Smooth muscle cell (in vitro differentiated cells): ENCODE measurements around the gene SF3A2. TPM values are rescaled to one million over a fixed set of nuclear protein-coding genes. Genes with fewer than 3 reads are reported as not detected.
"Not testable (repeated sequence)": the region's sequence is repeated elsewhere in the genome, so short reads cannot be mapped to it uniquely, and the experiment has no call there.

Source experiments
- DNase-seq: peaks from one replicate; lab custom pipeline; 2025; ENCODE audit not compliant: unreplicated experiment; lab: John Stamatoyannopoulos, UW
- H2AFZ ChIP-seq: fragments of 200-600 bp; sonication (generic); 2 replicates; pipeline ENCODE4 v1.6.0; 2016; ENCODE audit warnings: antibody characterized with exemption, low read depth, mild to moderate bottlenecking
- H3F3A ChIP-seq: fragments of 200-600 bp; sonication (generic); 2 replicates; pipeline ENCODE4 v1.6.0; 2017; ENCODE audit warnings: antibody characterized with exemption, low read depth
- H3K27ac ChIP-seq: fragments of 200-600 bp; sonication (generic); 2 replicates; pipeline ENCODE4 v1.5.1; 2016; ENCODE audit warnings: low read depth, mild to moderate bottlenecking
- H3K27me3 ChIP-seq: fragments of 200-600 bp; sonication (generic); 2 replicates; pipeline ENCODE4 v1.6.1; 2016; ENCODE audit warnings: low read depth, mild to moderate bottlenecking
- H3K36me3 ChIP-seq: fragments of 200-600 bp; sonication (generic); 2 replicates; pipeline ENCODE4 v1.5.1; 2016; ENCODE audit warnings: low read depth
- H3K4me1 ChIP-seq: fragments of 200-600 bp; sonication (generic); 2 replicates; pipeline ENCODE4 v1.5.1; 2016; ENCODE audit warnings: low read depth
- H3K4me2 ChIP-seq: fragments of 200-600 bp; sonication (generic); 2 replicates; pipeline ENCODE4 v1.6.0; 2016; ENCODE audit warnings: mild to moderate bottlenecking
- H3K4me3 ChIP-seq: fragments of 200-600 bp; sonication (generic); 2 replicates; pipeline ENCODE4 v1.5.1; 2016; ENCODE audit warnings: mild to moderate bottlenecking
- H3K79me2 ChIP-seq: fragments of 200-600 bp; sonication (generic); 2 replicates; pipeline ENCODE4 v1.6.0; 2016; ENCODE audit warnings: low read depth, mild to moderate bottlenecking
- H3K9ac ChIP-seq: fragments of 200-600 bp; sonication (generic); 2 replicates; pipeline ENCODE4 v1.6.0; 2016; ENCODE audit warnings: low read depth
- H3K9me3 ChIP-seq: fragments of 200-600 bp; sonication (generic); replicated peaks from 2 replicates; pipeline ENCODE4 v1.5.1; 2016; ENCODE audit warnings: low read depth
- H4K20me1 ChIP-seq: fragments of 200-600 bp; sonication (generic); 2 replicates; pipeline ENCODE4 v1.6.0; 2016; ENCODE audit warnings: low read depth
- CTCF ChIP-seq: fragments of 200-600 bp; sonication (generic); IDR thresholded peaks from 2 replicates; pipeline ENCODE4 v1.5.1; 2017; ENCODE audit warnings: borderline replicate concordance, mild to moderate bottlenecking, antibody characterized with exemption; ENCODE audit not compliant: insufficient read depth, poor library complexity, severe bottlenecking
- whole genome bisulfite sequencing: methylation state at CpG from one replicate; pipeline ENCODE4 v1.1.7; 2016; ENCODE audit warnings: low lambda C conversion rate; 5-methylcytosine and 5-hydroxymethylcytosine counted together
- polyA plus RNA-seq: library from polyadenylated mRNA; unstranded; fragments of >200 nt; fragmentation: Nextera tagmentation; extraction: Ambion mirVana; gene quantifications from 2 replicates; pipeline ENCODE4 v1.2.1, GENCODE V29; 2016
- total RNA-seq: library from RNA; depleted of rRNA; stranded (reverse); fragments of >200 nt; gene quantifications from 2 replicates; pipeline ENCODE4 v1.2.3, GENCODE V29; 2014

Gene SF3A2
- total and polyA plus RNA-seq, 2 experiments from 2014 or later: 28.5 to 63.0 TPM

- WGBS: 98% methylated on average over 15 of the region's 15 CpGs
- H3K9ac ChIP-seq: no peak overlapping the region
- no peaks in the 10 kb centered on the region for H3F3A ChIP-seq
- H4K20me1 ChIP-seq: peaks cover 51% of the 10 kb centered on the region
- H3K27me3 ChIP-seq: no peaks in the 10 kb centered on the region
- H3K4me3 ChIP-seq: no peak overlapping the region
- no peaks in the 10 kb centered on the region for H3K4me1 ChIP-seq
- H3K27ac ChIP-seq: no peak overlapping the region
- no peak for TF ChIP-seq CTCF
- H3K79me2 ChIP-seq: no peaks in the 10 kb centered on the region
- H3K4me2 ChIP-seq: no peak overlapping the region
- DNase-seq: no peak
- no peak overlapping the region for H2AFZ ChIP-seq
- no peaks in the 10 kb centered on the region for H3K9me3 ChIP-seq
- no peaks in the 10 kb centered on the region for H3K36me3 ChIP-seq
Observed at GRCh38 chr19:2197270-2197669, 39.4 kb upstream of the SF3A2 start.

GRCh38 chr19:2198317-2198716, 38.3 kb upstream of the SF3A2 start:
- no peak for TF ChIP-seq CTCF
- DNase-seq: no peak
- Histone ChIP-seq H3K4me2 (no peak overlapping the region), H3F3A (no peaks in the 10 kb centered on the region), H3K4me1 (no peaks in the 10 kb centered on the region), H3K9ac (no peak overlapping the region), H3K27ac (no peak overlapping the region), H3K9me3 (no peaks in the 10 kb centered on the region), H2AFZ (no peak overlapping the region), H3K4me3 (no peak overlapping the region), H3K27me3 (no peaks in the 10 kb centered on the region), H4K20me1 (peaks cover 56% of the 10 kb centered on the region), H3K36me3 (no peaks in the 10 kb centered on the region), H3K79me2 (no peaks in the 10 kb centered on the region)
- 92% methylated on average over 22 of the region's 22 CpGs for WGBS

- H3F3A ChIP-seq: no peaks in the 10 kb centered on the region
- H4K20me1 ChIP-seq: peaks cover 56% of the 10 kb centered on the region
- no peak for DNase-seq
- H3K27ac ChIP-seq: no peak overlapping the region
- H3K27me3 ChIP-seq: no peaks in the 10 kb centered on the region
- H3K4me1 ChIP-seq: no peaks in the 10 kb centered on the region
- H3K9ac ChIP-seq: no peak overlapping the region
- H3K36me3 ChIP-seq: no peaks in the 10 kb centered on the region
- H3K4me3 ChIP-seq: no peak overlapping the region
- 81% methylated on average over 17 of the region's 18 CpGs for WGBS
- no peaks in the 10 kb centered on the region for H3K9me3 ChIP-seq
- peak; percentile 22 for TF ChIP-seq CTCF
- H3K4me2 ChIP-seq: no peak overlapping the region
- no peaks in the 10 kb centered on the region for H3K79me2 ChIP-seq
- no peak overlapping the region for H2AFZ ChIP-seq
Observed at GRCh38 chr19:2199215-2199614, 37.4 kb upstream of the SF3A2 start.

- Histone ChIP-seq H3K9me3 (no peaks in the 10 kb centered on the region), H4K20me1 (peaks cover 57% of the 10 kb centered on the region), H3K4me1 (no peaks in the 10 kb centered on the region), H3K79me2 (no peaks in the 10 kb centered on the region), H2AFZ (no peak overlapping the region), H3K4me2 (no peak overlapping the region), H3K27ac (no peak overlapping the region), H3K27me3 (no peaks in the 10 kb centered on the region), H3F3A (no peaks in the 10 kb centered on the region), H3K36me3 (no peaks in the 10 kb centered on the region), H3K9ac (no peak overlapping the region), H3K4me3 (no peak overlapping the region)
- WGBS: 97% methylated on average over 36 of the region's 37 CpGs
- DNase-seq: no peak
- TF ChIP-seq CTCF: no peak
Observed at GRCh38 chr19:2199861-2200623, 36.6 kb upstream of the SF3A2 start.

- not testable (repeated sequence) for H3K79me2 ChIP-seq
- H4K20me1 ChIP-seq: peaks cover 60% of the 10 kb centered on the region
Observed at GRCh38 chr19:2200624-2201294, 35.9 kb upstream of the SF3A2 start.

More at GRCh38 chr19:2200624-2201294, 35.9 kb upstream of the SF3A2 start:
- H3K36me3 ChIP-seq, H3K27me3 ChIP-seq, H3K9ac ChIP-seq, H3K9me3 ChIP-seq, H2AFZ ChIP-seq, H3F3A ChIP-seq, H3K4me2 ChIP-seq, H3K27ac ChIP-seq, H3K4me1 ChIP-seq, DNase-seq, H3K4me3 ChIP-seq: not testable (repeated sequence)
- 96% methylated on average over 11 of the region's 50 CpGs for WGBS
